Mammary epithelial cell (primary cell): Measurements from ENCODE around the gene GPR141.

ENCODE experiments used
- EZH2 ChIP-seq: IDR thresholded peaks from 2 replicates; pipeline ENCODE4 v1.6.1; 2012; ENCODE audit warnings: low read length, inconsistent platforms, borderline replicate concordance
- TF ChIP-seq, protein P1 (sequence below), 2 donors: IDR thresholded peaks in 1 of 2; conservative IDR thresholded peaks in 1 of 2; 2 replicates each; pipeline ENCODE4 v1.5.1; 2011 to 2012; ENCODE audit warnings: inconsistent platforms in 2 of 2, low read length in 2 of 2, mild to moderate bottlenecking in 2 of 2, control low read depth in 1 of 2, low read depth in 1 of 2; ENCODE audit not compliant: insufficient read depth in 1 of 2; ENCODE audit errors: extremely low read depth in 1 of 2

- TF ChIP-seq, protein P1, sequence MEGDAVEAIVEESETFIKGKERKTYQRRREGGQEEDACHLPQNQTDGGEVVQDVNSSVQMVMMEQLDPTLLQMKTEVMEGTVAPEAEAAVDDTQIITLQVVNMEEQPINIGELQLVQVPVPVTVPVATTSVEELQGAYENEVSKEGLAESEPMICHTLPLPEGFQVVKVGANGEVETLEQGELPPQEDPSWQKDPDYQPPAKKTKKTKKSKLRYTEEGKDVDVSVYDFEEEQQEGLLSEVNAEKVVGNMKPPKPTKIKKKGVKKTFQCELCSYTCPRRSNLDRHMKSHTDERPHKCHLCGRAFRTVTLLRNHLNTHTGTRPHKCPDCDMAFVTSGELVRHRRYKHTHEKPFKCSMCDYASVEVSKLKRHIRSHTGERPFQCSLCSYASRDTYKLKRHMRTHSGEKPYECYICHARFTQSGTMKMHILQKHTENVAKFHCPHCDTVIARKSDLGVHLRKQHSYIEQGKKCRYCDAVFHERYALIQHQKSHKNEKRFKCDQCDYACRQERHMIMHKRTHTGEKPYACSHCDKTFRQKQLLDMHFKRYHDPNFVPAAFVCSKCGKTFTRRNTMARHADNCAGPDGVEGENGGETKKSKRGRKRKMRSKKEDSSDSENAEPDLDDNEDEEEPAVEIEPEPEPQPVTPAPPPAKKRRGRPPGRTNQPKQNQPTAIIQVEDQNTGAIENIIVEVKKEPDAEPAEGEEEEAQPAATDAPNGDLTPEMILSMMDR (conservative IDR thresholded peaks at IDR 0.05 in 1 of 2, IDR thresholded peaks at IDR 0.05 in 1 of 2; ENCODE audit: extremely low read depth in 1 of 2, insufficient read depth in 1 of 2, low read depth in 1 of 2, low read length in 2 of 2) = no peak
- TF ChIP-seq EZH2 = no peak
Measured at GRCh38 chr7:37768611-37769010, 85.0 kb downstream of the GPR141 start.
